Parathyroid adenoma (tissue), 2 donors: ENCODE results near the gene PACRG.

ENCODE experiments used
- H2AFZ ChIP-seq: fragments of 300-600 bp; sonication (generic); one replicate; pipeline ENCODE4 v1.7.0; 2017; ENCODE audit warnings: antibody characterized with exemption, mild to moderate bottlenecking
- H3K27ac ChIP-seq: fragments of 300-600 bp; sonication (generic); one replicate; pipeline ENCODE4 v1.7.0; 2017
- H3K27me3 ChIP-seq: fragments of 300-600 bp; sonication (generic); one replicate; pipeline ENCODE4 v1.7.0; 2017; ENCODE audit warnings: low read length; ENCODE audit not compliant: control insufficient read depth, insufficient read depth
- H3K36me3 ChIP-seq: fragments of 300-600 bp; sonication (generic); one replicate; pipeline ENCODE4 v1.7.0; 2017; ENCODE audit warnings: low read length; ENCODE audit not compliant: control insufficient read depth, insufficient read depth
- H3K4me1 ChIP-seq: fragments of 300-600 bp; sonication (generic); one replicate; pipeline ENCODE4 v1.7.0; 2017; ENCODE audit warnings: control low read depth
- H3K4me2 ChIP-seq: fragments of 300-600 bp; sonication (generic); one replicate; pipeline ENCODE4 v1.7.0; 2017; ENCODE audit warnings: low read length
- H3K4me3 ChIP-seq: fragments of 300-600 bp; sonication (generic); one replicate; pipeline ENCODE4 v1.7.0; 2017; ENCODE audit warnings: low read depth, low read length
- H3K79me2 ChIP-seq: fragments of 300-600 bp; sonication (generic); one replicate; pipeline ENCODE4 v1.7.0; 2017; ENCODE audit warnings: control low read depth
- H3K9ac ChIP-seq: fragments of 300-600 bp; sonication (generic); one replicate; pipeline ENCODE4 v1.7.0; 2017; ENCODE audit warnings: mild to moderate bottlenecking
- H3K9me3 ChIP-seq: fragments of 300-600 bp; sonication (generic); one replicate; pipeline ENCODE4 v1.7.0; 2017; ENCODE audit warnings: low read length; ENCODE audit not compliant: control insufficient read depth
- TF ChIP-seq, protein P1 (sequence below): fragments of 300-600 bp; sonication (generic); IDR thresholded peaks from one replicate; pipeline ENCODE4 v1.7.0; 2017; ENCODE audit warnings: antibody characterized with exemption, mild to moderate bottlenecking
- donor health status: primary hyperparathyroidism.

The PACRG gene

DNA sequence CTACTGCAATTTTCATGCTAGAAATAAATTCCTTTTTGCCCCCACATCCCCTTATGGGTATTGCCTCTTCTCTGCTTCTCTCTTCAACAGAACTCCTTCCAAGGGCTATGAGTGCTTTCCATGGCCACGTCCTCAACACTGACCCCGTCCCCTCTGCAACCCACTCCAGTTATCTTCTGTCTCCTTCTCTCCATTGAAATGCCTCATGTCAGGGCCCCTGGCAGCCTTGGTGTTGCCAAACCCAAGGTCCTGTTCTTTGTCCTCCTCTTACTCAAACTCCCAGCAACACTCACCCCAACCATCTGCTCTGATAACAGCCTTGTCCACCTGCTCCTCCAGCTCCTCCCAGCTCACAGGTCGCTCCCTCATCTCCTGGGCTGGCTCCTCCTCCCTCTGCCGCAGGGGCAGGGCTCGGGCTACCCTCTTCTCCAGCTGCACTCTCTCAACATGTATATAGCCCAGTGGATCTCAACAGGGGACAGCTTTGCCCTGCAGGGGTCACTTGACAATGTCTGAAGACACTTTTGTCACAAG is 490.7 kb downstream of the PACRG start:
- no peaks in the 10 kb centered on the region for H3K9me3 ChIP-seq
- H3K27ac ChIP-seq: no peak overlapping the region
- no peaks in the 10 kb centered on the region for H3K79me2 ChIP-seq
- no peaks in the 10 kb centered on the region for H3K27me3 ChIP-seq
- no peak overlapping the region for H2AFZ ChIP-seq
- no peaks in the 10 kb centered on the region for H3K36me3 ChIP-seq
- TF ChIP-seq, protein P1, sequence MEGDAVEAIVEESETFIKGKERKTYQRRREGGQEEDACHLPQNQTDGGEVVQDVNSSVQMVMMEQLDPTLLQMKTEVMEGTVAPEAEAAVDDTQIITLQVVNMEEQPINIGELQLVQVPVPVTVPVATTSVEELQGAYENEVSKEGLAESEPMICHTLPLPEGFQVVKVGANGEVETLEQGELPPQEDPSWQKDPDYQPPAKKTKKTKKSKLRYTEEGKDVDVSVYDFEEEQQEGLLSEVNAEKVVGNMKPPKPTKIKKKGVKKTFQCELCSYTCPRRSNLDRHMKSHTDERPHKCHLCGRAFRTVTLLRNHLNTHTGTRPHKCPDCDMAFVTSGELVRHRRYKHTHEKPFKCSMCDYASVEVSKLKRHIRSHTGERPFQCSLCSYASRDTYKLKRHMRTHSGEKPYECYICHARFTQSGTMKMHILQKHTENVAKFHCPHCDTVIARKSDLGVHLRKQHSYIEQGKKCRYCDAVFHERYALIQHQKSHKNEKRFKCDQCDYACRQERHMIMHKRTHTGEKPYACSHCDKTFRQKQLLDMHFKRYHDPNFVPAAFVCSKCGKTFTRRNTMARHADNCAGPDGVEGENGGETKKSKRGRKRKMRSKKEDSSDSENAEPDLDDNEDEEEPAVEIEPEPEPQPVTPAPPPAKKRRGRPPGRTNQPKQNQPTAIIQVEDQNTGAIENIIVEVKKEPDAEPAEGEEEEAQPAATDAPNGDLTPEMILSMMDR: no peak
- no peak overlapping the region for H3K4me3 ChIP-seq
- no peak overlapping the region for H3K4me2 ChIP-seq
- no peaks in the 10 kb centered on the region for H3K4me1 ChIP-seq
- no peak overlapping the region for H3K9ac ChIP-seq

DNA sequence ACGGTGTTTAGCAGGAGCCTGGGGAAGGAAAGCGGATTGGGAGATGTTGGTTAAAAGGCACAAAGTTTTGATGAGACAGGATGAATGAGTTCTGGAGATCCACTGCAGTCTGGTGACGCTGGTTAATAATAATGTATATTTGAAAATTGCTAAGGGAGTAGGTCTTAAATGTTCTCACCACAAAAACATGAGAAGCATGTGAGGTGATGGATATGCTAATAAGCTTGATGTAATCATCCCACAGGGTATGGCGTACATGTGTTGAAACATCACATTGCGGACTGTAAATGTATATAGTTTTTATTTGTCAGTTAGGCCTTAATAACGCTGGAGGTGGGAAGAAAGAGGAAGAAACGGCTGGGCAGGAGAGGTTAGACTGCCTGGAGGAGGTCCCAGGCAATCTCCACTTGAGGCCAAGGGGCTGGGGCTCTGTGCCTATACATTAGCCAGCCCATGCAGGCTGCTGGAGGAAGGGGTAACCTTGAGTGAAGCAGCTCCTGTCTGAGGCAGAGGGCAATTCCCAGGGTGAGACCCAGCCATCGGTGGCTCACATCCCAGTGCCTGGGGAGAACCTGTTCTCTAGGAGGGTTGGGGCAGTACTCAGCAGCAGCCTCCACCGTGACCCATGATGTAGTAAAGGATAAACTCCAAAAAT is 498.5 kb downstream of the PACRG start:
- Histone ChIP-seq H3K9me3 (no peaks in the 10 kb centered on the region), H3K36me3 (no peaks in the 10 kb centered on the region), H3K9ac (no peak overlapping the region), H3K27ac (no peak overlapping the region), H3K27me3 (no peaks in the 10 kb centered on the region), H3K79me2 (no peaks in the 10 kb centered on the region), H3K4me3 (no peak overlapping the region), H3K4me1 (no peaks in the 10 kb centered on the region), H3K4me2 (no peak overlapping the region), H2AFZ (no peak overlapping the region)
- TF ChIP-seq, protein P1: no peak

DNA sequence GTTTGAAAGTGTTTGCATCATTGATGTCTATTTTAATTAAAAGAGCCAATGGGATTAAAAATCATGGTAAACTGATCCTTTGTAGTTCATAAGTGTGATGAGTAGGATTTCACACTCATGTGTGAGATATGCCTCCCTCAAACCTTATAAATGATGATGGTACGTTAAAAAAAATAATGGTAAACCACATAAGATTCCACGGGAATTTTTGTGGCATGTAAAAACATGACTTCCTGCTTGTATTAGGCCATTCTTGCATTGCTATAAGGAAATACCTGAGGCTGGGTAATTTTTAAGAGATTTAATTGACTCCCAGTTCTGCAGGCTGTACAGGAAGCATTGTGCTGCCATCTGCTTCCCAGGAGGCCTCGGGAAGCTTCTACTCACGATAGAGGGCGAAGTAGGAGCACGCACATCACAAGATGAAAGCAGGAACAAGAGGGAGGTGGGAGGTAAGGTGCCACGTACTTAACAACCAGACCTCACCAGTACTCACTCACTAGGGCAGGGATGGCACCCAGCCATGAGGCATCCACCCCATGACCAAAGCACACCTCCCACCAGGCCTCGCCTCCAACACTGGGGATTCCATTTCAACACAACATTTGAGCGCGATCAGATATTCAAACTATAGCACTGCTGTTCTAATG is 499.2 kb downstream of the PACRG start:
- Histone ChIP-seq H3K4me2 (no peak overlapping the region), H3K9ac (no peak overlapping the region), H3K4me1 (peaks cover 2% of the 10 kb centered on the region), H3K9me3 (no peaks in the 10 kb centered on the region), H3K36me3 (no peaks in the 10 kb centered on the region), H3K4me3 (no peak overlapping the region), H3K79me2 (no peaks in the 10 kb centered on the region), H2AFZ (no peak overlapping the region), H3K27me3 (no peaks in the 10 kb centered on the region), H3K27ac (no peak overlapping the region)
- TF ChIP-seq, protein P1: no peak

DNA sequence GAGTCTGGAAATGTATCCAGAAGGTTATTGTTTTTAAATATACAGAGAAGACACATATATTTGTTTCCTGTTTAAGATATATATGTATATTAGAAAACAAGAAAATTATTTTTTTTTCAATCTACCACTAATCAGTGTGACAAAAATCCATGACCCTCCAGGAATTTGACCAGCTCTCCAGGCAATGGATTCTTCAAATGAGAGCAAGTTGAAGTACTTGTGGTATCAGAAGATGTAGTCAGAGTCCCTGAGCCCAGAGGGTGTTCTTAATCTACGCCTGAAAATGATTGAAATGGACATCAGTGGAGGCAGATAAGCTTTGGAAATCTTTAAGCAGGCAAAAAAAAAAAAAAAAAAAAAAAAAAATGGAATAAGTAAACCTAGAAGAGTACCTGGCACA is 500.3 kb downstream of the PACRG start:
- no peak overlapping the region for H3K4me2 ChIP-seq
- peaks cover 2% of the 10 kb centered on the region for H3K4me1 ChIP-seq
- H3K27ac ChIP-seq: no peak overlapping the region
- TF ChIP-seq, protein P1: no peak
- H3K9ac ChIP-seq: no peak overlapping the region
- no peaks in the 10 kb centered on the region for H3K79me2 ChIP-seq
- no peaks in the 10 kb centered on the region for H3K9me3 ChIP-seq
- no peaks in the 10 kb centered on the region for H3K27me3 ChIP-seq
- no peaks in the 10 kb centered on the region for H3K36me3 ChIP-seq
- no peak overlapping the region for H3K4me3 ChIP-seq
- H2AFZ ChIP-seq: no peak overlapping the region
